Activated CD4-positive, alpha-beta T cell treated with anti-CD3 and anti-CD28 coated beads, Interleukin-2, amount 50 U/mL, for 4 hours (primary cell): ENCODE results near the gene SLC12A1.
"Not testable (repeated sequence)": the region's sequence is repeated elsewhere in the genome, so short reads cannot be mapped to it uniquely, and the experiment has no call there.

Experiments used
- DNase-seq, 2 experiments: peaks; one replicate each; pipeline ENCODE4 v3.0.0-alpha.2; 2020

SLC12A1 gene

DNA sequence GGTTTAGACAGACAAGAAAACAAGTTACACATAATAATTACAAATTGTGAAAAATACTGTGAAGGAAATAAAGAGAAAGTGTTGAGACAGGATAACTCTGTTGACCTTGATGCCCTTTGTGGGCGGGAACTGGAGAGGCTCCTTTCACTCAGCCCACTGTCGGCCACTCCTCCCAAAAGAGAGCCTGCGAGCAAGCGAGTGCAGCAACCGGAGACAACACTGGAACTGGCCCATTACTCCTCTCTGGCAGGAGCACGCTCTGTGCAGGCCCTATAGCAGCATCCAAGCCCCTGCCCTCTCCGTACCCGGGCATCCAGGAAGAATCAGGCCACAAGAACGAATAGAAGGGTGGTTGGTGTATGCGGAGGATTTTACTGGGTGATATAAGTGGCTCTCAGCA lies 108.9 kb downstream of the SLC12A1 start:
- DNase-seq, result no peak

DNA sequence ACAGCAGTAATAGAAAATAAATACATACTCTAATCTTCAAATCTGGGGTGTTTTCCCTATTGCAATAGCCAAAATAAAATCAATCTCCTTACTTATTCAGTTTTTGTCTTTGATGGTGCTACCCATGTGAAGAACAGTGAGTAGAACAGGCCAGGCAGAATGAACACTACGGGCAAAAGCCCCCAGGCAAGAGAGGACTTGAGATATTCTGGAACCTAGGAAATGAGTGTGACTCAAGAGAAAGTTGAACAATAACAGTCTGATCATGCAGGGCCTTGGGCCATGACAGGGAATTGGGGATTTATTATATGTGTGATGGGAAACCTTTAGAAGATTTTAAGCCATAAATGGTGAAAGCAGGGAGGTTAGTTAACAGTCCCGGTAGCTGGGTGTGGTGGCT lies 111.1 kb downstream of the SLC12A1 start:
- DNase-seq, result no peak

DNA sequence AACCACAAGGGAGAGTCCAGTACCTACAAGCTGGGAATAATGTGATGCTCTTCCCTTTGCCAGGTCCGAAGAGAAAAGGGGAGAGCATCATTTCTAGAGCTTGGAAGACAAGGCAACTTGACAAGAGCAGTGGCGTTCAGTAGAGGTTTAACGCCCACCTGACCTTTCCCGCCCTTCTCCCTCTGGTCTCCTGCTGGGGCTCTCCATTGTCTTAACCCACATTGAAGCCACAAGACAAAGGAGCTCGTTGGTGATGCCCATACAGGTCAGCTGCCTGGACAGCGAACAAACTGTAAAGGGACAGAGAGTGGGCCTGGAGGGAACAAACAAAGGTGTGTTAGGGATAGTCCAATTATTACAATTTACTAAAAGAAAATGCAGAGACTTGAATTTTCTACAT lies 112.0 kb downstream of the SLC12A1 start:
- DNase-seq, result no peak

DNA sequence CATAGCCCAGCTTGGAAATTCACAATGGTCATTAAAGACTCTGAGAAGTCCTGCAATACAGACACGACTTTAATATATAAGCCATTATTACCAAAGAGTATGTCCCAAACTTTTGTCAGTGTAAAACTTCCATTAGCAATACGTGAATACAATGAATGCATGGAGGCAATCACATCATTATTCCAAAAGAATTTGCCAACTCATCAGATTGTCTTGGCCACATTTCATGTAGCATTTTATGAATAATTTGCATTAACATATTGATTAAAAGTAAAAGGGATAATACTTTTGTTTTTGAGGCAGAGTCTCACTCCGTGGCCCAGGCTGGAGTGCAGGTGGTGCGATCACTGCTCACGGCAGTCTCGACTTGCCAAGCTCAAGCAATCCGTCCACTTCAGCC lies 117.2 kb downstream of the SLC12A1 start:
- no peak for DNase-seq

DNA sequence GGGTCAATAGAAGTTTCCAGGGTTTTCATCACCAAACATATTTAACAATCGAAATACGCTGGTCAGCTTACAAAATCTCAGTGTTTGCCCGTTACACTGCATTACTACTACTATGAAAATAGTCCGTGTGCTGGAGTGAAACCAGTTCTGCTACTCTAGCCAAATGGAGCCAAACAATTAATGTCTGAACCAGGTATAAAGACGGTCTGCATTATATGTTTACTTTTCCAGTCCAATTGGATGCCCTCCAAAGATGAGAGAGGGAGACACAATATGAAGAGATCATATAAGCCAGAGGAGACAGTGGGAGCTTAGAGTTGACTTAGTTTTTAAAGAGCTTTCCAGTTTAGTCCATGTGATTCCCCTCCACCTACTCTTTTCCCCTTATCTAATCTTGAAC lies 118.8 kb downstream of the SLC12A1 start:
- DNase-seq, result no peak

DNA sequence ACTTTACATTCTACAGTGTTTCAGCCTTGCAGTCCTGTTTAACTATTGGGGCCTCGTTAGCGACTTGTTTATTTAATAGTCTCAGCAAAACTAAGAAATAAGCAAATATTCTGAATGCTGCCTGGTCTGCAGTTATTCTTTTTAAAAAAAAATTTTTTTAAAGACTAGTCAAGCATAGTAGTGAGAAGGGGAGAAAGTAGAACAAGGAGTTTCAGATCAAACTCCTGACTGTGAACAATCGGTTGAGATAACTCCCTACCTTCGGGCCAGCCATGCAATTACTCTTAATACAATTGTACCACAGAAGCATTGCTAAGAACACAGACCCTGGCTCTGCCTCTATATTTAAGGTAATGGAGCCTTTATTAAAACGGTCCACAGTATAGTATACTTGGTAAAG lies 119.3 kb downstream of the SLC12A1 start:
- DNase-seq, result no peak

DNA sequence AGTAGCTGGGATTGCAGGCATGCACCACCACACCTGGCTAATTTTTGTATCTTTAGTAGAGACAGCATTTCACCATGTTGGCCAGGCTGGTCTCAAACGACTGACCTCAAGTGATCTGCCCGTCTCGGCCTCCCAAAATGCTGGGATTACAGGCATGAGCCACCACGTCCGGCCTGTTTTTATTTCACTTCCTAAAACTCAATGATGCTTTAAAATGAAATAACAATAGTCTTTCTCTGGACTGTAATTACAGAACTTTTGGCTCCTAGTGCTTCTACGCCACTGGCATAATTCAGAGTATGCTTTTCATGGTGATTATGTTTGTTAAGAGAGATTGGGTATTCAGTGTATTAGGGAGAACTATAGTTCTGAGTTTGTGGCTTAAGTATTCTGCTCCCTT lies 120.1 kb downstream of the SLC12A1 start:
- DNase-seq, result not testable (repeated sequence)

DNA sequence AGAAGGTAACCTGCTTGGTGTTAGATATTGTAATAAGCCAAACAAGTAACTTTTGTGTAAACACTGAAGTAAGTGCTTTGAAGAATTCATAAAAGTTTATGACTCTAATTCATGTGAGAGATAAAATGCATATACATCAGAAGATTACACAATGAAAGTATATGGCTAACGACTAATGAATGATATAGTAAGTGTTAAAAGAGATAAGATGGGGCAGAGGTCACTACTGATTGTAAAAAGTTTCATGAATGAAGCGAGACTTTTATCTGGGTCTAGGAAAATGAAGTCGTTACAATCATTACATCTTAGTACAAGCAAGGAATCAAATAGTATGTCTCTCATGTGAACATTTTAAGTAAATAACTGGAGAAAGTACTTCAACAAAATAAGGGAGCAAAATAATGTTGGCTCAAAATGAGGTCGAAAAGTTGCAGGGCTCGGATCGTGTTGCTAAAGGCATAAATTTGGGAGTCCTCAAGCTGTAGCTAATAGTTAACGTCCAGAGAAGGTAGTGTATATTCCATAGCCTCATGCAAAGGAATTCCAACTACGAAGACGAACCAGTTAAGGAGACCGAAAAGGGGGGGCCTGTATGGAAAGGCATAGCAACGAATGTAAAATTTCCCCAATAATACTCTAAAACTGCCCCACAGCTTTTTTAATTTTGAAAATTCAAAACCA lies 124.1 kb downstream of the SLC12A1 start:
- no peak for DNase-seq

DNA sequence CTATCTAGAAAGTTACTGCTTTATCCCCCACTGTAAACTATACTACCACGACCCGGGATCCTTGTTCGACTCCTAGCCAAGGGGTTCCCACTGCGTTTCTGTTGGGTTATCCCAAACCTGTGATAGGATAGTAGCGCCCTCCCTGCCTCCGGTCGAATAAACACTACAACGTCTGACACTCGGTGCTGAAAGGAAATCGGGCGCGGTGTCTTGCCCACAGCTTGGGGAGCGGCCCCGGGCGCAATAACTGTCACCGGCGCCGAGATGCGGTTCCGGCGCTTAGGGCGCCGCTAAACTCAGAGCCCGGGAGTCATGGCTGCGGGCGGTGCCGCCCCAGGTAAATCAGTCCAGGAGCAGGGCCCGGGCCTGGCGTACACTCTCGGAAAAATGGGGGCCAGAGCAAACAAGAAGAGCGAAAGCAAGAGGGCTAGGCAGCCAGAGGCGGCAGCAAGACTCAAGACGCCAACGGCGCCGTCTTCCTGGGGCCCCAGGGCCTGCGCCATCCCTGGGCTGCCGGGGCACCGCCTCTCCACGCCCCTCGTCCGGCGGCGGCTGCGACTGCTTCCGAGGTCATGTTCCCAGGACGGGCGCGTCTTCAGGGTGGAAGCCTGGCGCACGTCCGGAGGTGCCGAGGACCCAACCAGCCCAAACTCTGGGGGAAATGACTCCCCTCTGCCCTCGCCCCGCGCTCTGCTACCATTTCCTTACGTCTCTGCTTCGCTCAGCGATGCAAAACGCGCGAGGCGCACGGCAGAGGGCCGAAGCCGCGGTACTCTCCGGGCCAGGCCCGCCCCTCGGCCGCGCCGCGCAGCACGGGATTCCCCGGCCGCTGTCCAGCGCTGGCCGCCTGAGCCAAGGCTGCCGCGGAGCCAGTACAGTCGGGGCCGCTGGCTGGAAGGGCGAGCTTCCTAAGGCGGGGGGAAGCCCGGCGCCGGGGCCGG lies 125.0 kb downstream of the SLC12A1 start, which contains the start of gene DUT:
TSS of gene DUT (plus strand) at position 575 of the 941 bp plus-strand sequence. CDS start at position 662, 87 bp downstream.
- DNase-seq, result peak; percentile 69 to 71

DNA sequence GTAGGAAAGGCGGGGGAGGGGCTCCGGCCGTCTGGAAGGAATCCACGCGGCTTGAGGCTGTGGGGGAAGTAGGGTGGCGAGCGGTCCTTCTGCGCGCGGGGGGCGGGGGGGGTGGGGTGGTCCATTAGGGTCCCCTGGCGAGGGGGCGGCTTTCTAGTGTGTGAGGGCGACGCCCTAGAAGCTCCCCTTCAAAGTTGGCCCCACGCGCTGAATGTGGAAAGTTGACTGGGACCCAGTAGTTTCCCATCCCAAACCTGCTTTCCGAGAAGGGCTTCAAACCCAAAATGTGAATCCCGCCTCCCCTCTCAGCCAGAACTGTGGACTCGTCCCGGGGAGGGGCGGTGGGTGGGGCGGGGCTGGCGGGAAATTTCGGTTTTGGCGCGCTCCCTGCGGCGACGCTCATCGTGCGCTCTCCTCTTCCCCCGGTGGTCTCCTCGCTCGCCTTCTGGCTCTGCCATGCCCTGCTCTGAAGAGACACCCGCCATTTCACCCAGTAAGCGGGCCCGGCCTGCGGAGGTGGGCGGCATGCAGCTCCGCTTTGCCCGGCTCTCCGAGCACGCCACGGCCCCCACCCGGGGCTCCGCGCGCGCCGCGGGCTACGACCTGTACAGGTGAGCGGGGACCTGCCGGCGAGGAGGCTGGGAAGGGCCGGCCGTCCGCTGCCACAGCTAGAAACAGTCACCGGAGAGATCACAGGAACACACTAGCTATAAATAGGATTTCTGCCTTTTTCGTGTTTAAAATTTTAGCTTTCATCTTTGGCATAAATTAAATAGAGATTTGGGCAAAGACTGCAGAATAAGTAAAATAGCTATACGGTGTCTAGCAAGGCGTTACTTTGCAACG lies 125.9 kb downstream of the SLC12A1 start:
- peak; percentile 64 to 66 for DNase-seq

DNA sequence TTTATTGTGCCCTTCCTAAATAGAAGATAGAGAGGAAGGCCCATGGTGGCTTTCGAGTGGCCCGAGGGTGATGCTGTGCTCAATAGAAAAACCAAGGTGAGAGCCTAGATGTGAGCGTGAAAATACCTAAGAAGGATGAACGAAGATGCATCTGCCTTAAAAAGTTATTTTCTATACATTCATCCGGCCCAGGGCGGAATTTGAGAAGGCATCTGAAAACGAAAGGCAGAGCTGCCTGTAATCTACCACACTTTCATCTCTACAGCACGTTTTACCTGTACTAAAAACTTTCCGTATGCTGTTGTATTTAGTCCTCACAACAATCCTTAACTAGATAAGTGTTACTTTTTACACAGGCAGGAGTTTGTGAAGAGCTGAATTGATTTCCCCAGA lies 126.5 kb downstream of the SLC12A1 start:
- no peak for DNase-seq

DNA sequence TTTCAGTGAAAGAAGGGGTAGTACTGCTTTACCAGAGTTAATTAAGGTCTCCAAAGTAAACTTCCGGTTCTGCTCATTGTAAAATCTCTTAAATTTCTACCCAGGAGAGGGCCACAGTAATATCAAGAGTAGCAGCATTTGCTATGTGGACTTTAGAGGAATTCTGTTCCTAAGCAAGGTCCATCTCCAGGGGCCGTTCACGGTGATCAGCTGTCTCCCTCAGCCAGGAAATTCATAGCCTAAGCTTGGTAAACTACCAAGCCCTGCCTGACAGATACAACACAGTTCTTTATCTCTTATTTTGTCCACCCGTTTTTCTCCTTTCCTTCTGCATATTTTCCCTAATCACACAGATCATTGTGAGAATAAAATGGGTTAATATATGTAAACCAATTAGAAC lies 127.4 kb downstream of the SLC12A1 start:
- no peak for DNase-seq

DNA sequence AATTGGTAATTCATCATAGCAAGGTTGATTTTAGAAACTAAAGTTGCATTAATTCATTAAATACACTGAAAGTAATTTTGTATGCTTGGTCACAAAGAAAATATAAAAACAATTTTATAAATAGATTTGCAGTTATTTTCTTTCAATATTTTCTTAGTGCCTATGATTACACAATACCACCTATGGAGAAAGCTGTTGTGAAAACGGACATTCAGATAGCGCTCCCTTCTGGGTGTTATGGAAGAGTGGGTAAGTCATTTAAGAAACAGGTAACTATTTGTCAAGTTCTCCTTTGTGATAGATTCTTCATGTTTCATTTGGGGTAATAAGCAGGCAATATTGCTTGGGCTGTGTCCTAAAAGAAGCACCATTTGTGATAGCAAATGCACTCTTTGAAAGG lies 128.2 kb downstream of the SLC12A1 start:
- DNase-seq, result no peak

DNA sequence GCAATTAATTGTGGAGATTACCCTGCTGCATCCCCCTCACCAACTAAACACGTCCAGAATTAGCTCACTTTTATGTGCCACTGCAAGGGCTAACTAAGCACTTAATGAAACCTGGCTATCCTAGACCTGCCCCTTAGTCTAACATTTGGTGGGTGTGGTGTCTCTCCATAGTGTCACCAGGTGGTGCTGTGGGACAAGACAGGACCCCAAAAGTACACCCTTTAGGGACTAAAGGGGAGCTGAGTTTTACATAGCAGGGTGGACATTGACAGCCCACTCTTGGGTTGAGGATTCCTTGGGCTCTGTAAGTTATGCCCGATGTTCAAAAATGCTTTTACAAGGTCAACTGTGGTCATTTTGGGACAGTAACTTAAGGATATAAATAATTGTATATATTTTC lies 130.8 kb downstream of the SLC12A1 start:
- no peak for DNase-seq

DNA sequence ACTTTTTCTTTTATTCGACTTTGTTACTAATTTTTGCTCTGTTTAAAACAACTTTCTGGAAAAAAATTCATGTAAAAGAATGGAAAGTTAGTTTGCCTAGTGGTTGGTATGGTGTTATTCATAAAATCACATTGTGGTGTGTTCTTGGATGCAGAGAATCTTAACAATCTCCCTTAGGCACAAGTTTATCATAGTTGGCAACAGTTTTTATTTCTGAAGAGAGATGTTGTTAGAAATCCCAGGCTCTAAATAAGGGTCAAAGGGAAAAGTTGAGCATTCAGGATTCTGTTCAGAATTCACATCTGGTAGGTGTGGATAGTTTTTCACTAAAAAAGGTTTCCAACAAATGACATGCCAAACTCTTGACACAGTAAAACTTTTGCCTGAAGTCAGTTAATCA lies 131.5 kb downstream of the SLC12A1 start:
- no peak for DNase-seq

DNA sequence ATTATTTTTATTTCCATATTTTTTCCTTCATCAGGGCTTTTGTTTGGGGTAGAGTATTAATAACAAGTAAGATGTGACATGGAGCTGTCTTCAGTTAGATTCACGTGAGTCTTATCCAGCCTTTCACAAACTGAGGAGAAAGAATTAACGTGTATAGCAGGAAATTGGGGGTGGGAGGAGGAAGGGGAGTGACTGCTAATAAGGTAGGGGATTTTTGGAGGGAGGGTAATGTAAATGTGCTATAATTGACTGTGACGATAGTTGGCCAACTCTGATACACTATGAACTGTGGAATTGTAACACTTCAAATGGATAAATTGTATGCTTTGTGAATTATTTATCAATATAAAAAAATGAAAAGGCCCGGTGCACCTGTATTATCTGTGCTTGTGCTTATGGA lies 134.0 kb downstream of the SLC12A1 start:
- DNase-seq, result no peak

DNA sequence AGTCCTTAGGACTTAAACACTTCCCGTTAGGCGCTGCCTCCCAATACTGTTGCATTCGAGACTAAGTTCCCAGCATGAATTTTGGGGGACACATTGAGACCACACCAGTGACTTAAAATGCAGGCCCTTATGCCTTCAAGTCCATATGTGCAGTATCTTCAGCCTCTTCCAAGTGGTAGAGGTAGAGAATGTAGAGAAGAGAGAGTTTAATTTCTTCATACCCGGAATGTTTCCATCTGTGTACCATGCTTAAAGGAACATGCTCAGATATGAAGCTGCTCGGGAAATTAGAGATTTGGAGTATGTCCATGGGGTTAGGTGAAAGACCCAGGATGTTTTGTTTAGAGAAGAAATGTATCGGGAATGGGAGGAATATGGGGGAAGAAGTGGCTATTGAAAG lies 137.8 kb downstream of the SLC12A1 start:
- no peak for DNase-seq

DNA sequence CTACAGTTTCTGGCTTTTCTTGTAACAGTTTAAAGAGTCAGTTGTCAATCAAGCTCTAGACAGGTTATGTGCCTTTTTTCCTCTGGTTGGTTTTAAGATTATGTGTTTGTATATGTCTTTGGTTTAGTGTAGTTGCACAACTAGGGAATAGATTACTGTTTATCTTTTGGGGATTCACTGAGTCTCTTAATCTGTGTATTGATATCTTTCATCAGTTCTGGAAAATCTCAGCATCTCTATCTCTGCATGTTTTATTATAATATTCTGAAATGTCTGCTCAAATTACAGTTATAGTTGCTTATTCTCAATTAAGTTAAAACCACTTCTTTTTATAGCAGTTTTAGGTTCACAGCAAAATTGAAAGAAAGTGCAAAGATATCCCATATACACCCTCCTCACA lies 139.4 kb downstream of the SLC12A1 start:
- DNase-seq, result no peak

DNA sequence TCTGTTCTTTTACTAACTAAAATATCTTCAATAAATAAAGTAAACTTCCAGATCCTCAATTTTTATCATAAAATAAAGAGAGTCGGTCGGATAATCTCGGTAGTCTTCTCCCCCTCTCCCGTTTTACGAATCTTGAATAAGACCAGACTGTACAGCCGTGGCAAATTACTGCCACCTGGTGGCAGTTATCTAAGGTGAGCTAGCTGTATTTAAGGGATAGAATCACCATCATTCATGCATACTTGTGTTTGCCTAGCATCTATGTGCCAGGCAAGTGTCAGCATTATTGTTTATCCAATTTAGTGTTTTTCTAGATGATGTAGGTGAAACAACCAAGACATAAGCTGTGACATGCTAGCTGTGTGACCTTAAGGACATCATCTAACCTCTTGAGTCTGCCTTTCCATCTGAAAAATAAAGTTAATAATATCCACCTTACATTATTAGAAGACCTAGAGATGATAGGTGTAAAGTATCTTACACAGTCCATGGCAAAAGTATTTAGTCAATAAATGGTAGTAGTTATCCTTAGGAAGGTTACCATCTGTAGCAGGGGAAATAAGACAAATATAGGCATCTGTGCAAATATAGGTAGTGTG lies 146.5 kb downstream of the SLC12A1 start:
- peak; percentile 26 to 37 for DNase-seq
